Stimulated activated CD4-positive, alpha-beta T cell treated with anti-CD3 and anti-CD28 coated beads, Interleukin-4, amount 100 ng/mL, for 24 hours (primary cell): ENCODE data around the gene STARD3.

Experiments
- DNase-seq: peaks from one replicate; pipeline ENCODE4 v3.0.0-alpha.2; 2020

The STARD3 gene

GRCh38 chr17:39604911-39605491 lies 31.9 kb upstream of the STARD3 start:
- no peak for DNase-seq

- no peak for DNase-seq
Observed at GRCh38 chr17:39605492-39606433, 31.2 kb upstream of the STARD3 start.

DNA sequence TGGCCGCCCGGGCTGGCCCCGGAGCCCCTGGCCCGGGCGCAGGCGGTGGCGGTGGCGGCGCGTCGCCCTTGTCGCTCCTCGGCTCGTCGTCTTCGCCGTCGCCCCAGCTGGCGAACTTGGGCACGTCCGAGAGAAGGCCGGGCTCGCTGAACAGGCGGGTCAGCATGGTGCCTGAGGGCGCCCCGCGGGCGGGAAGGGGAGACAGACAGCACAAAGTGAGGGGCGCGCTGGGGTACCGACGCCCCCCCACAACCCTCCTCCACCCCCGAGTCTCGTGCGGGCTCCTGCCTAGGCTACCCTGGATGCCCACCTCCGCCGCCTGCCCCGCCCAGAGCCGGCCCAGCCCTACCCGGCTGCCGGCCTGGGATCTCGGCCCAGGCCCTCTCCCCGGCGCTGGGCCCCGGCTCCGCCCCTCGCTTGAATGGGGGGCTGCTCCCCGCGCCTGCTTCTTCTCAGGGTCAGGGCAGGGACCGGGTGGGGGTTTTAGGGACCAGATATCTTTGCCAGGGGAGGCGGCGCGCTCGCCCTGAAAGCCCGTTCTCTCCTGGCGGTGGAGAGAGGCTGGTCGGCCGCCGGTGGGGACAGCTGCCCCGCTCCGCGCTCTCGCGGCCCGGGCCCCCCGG lies 30.4 kb upstream of the STARD3 start:
- DNase-seq: no peak

GRCh38 chr17:39607057-39607850 lies 29.7 kb upstream of the STARD3 start:
- DNase-seq: no peak

GRCh38 chr17:39607851-39608130 lies 29.2 kb upstream of the STARD3 start, which contains the start of gene NEUROD2:
Gene NEUROD2, minus strand, starts transcription at chr17:39607920. Its CDS starts 1,321 bp downstream, at chr17:39606599.
- DNase-seq: no peak

DNA sequence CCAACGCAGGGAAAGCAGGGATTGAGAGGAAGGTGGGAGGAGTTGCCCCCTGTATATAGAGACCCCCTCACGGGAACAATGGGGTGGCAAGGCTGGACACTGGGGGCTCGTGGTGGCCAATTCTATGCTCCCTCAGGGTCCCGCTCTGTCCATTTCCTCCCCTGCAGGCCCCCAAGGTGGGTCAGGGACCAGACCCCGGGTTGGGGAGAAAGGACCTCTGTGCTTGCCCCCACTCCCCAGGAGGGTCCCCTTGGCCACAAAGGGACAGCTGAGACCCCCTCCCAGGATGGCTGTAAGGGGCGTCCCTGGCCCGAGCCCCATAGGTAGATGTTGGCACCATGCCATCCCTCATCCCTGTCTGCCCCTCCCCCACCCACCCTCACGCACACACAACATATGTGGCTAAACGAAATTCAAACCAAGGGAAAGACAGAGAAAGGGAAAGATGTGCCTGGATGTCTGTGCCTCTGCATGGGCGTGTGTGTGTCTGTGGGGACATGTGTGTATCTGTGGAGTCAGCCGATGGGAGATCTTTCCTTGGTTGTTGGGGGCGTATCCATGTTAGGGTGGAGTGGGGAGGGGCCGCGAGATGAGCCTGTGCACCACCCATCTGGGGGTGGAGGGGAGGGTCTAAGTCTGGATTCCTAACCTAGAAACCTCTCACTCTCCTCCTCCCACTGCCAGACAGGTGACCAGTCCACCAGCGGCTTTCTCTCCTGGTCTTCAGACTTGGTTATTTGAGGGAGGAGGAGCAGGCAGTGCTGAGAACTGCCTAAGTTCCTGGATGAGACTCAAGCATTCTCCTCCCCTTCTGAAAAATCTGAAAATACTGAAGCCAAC lies 28.6 kb upstream of the STARD3 start:
- no peak for DNase-seq

DNA sequence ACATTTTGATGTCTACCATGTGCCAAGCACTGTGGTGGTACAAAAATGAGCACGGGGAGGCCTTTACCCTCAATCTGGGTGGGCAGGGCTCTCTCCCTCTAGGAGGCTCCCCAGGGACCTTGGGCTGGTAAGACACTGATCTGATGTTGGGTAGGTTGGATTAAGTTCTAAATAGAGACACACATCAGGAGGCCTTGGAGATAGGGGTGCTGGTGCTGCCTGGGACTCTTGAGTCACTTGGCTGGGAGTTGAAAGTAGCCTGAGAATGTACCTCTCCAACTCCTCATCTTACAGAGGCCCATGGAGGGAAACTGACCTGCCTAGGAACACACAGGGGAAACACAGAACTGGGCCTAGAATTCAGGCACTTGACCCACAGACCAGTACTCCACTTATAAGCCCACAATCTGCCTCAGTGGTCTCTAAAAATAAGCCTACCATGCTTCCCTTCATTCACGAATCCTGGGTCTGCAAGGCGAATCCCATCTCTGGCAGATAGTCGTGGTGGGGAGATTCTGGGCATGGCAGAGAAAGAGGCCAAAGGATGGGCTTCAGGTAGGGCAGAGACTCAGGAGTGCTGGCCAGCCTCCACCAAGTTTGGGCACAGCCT lies 27.4 kb upstream of the STARD3 start:
- no peak for DNase-seq

DNA sequence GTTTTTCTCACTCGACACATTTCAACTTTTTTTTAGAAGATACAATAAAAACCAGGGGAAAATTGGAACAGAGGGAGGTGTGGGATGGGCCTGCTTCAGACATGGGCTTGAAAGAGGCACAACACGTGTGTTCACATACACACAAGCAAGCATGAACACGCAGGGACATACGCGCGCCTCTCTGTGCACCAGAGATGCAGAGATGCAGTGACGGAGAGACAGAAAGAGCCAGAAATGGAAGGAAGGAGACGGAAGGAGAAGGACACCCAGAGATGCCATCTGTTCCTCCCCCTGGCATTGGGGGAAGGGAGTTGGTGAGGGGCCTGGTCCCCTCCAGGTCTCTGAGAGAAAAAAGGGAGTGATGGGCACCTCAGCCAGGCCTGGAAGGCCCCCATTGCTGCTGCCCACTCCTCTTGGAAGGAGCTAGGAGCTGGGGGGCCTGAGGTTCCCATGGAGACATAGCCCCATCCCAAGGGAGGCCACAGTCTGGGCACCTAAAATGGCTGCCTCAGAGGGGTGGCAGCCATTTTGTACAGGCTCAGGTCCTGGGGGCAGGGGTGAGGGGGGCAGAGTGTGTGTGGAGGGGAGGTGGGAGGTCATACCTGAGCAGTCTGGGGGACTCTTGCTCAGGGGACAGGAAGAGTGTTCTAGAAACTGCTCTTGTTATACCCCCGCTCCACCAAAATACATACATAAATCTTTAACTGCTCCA lies 25.4 kb upstream of the STARD3 start:
- DNase-seq: no peak

DNA sequence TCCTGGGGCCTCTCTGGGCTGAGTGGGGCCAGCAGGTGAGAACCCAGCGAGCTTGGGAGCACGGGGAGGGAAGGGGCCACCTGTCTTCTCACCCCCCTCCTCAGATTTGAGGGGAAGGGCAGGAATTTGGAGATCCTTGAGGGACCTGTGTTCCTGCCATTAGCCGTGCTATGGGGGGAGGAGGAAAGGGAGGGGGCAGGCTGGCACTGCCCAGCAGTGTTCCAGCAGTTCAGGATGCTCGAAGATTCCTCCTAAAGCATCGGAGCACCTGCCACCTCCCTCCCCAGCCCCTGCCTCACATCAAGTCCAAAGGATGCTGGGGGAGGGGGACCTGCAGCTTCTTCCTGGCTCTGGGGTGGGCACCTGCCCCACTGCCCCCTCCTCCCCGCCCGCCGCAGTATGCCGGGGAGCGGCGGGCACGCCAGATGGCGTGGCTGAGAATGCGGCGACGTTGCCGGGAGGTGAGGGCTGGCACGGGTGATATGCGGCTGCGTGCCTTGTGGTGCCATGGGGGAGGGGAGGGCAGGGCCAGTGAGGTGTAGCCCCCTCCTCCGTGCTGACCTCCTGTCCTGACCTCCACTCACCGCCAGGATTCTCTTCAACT lies 24.6 kb upstream of the STARD3 start:
- DNase-seq: no peak

- no peak for DNase-seq
Observed at GRCh38 chr17:39612935-39613464, 23.9 kb upstream of the STARD3 start.

GRCh38 chr17:39614545-39615157 lies 22.3 kb upstream of the STARD3 start:
- DNase-seq: no peak

- no peak for DNase-seq
Observed at GRCh38 chr17:39615434-39615833, 21.5 kb upstream of the STARD3 start.

- DNase-seq: no peak
Observed at GRCh38 chr17:39617100-39617445, 19.9 kb upstream of the STARD3 start.

GRCh38 chr17:39617446-39618245 lies 19.3 kb upstream of the STARD3 start:
- DNase-seq: peak; percentile 53

DNA sequence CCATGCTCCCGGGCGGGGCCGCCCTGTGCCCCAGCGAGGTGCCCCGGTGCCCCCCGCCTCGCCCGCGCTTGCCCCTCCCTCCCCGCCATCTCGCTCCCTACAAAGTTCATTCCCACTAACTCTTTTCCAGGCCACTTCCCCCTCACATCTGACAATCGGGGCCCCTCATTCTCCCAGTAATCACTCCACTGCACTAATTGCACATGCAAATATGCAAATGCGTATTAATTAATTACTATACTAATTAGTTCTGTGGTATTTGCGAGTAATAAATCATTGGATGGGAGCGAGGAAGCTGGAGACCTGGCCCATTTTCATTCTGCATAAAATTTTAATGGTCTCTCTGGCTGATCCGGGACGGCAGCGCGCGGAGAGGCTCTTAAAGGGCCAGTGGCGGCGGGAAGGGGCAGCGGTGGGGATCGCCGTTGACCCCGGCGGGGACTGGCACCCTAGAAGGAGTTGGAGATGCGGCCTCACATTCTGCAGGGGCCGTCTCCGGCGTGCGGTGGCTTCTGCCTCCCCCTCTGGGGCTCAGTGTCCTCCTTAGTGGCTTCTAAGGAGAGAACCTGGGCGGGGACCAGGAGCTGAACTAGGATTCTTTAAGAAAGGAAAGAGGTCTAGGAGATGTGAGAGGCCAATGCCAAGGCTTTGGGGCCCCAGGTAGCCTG lies 18.6 kb upstream of the STARD3 start:
- DNase-seq: no peak

DNA sequence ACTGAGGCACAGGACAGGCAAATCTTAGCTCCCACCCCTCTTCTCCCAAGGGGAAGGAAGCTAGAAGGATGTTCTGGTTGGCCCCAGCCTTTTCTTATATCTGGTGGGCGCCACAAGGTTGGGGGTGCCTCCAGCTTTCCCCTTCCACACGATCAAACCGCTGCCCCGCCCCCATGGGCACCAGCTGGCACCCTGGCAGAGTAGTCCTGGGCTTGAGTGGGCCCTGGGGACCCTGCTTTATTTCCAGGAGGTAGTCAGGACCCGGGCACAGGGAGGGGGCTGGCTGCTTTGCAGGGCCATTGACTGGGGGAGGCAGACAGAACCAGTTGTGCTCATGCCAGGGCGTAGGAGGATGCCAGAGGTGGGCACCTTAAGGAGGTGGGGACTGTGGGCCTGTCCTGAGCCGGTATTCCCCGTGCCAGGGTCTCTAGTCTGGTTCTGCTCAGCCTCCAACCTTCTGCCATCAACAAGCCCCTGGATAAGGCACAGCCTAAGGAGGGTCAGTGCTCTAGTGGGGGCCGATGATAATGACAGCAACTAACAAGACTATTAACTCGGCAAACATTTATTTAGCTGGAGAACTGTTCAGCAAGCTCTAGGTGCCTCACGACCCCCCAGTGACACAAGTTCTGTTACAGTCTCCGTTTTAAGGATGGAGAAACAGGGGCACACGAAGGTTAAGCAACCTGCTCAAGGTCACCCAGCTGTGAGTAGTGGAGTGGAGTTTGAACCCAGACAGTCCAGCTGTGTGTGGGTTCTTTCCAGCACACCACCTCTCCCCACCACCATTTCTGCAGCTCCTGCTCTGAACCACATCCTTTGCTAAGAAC lies 17.8 kb upstream of the STARD3 start:
- no peak for DNase-seq

DNA sequence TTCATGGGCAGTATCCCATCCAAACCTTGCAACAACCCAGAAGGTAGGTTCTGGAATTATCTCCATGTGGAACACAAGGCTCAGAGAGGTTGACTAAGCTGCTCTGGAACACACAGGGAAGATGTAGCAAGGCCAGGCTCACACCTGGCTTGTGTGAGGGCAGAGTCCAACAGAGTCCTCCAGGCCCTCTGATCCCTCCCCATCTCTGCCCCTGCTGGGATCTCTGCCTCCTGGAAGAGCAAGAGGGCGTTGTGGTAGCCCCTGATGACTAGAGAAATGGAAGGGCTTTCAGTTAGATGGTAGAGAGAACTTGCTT lies 17.2 kb upstream of the STARD3 start:
- no peak for DNase-seq
